Esophagus squamous epithelium (tissue), 5 donors: ENCODE data around the gene C11orf16. TPM values are rescaled to one million over a fixed set of nuclear protein-coding genes. Genes with fewer than 3 reads are reported as not detected.
A peak's percentile ranks its signal among the peaks of the same experiment; 100 is the strongest.
"Not testable (repeated sequence)": the region's sequence is repeated elsewhere in the genome, so short reads cannot be mapped to it uniquely, and the experiment has no call there.

ENCODE experiments used
- DNase-seq: peaks from one replicate; lab custom pipeline; 2025; lab: John Stamatoyannopoulos, UW
- H3K27ac ChIP-seq, 4 donors: fragments of 200-600 bp; sonication (generic); one replicate each; pipeline ENCODE4 v1.5.1; 2016 to 2019; ENCODE audit warnings: mild to moderate bottlenecking in 1 of 4
- H3K27me3 ChIP-seq, 4 donors: fragments of 200-600 bp; sonication (generic); 1 replicate in 3 of 4; 2 replicates in 1 of 4; pipeline versions ENCODE4 v1.5.1 to v1.6.0; 2017 to 2021; ENCODE audit warnings: antibody characterized with exemption in 1 of 4
- H3K36me3 ChIP-seq, 3 donors: fragments of 200-600 bp; sonication (generic); one replicate each; pipeline ENCODE4 v1.5.1; 2016 to 2019
- H3K4me1 ChIP-seq, 3 donors: fragments of 200-600 bp; sonication (generic); one replicate each; pipeline ENCODE4 v1.5.1; 2017 to 2019
- H3K4me3 ChIP-seq, 4 donors: fragments of 200-600 bp; sonication (generic); 1 replicate in 3 of 4; 2 replicates in 1 of 4; pipeline ENCODE4 v1.5.1; 2016 to 2019; ENCODE audit warnings: mild to moderate bottlenecking in 2 of 4, moderate library complexity in 1 of 4
- H3K9me3 ChIP-seq, 3 donors: fragments of 200-600 bp; sonication (generic); one replicate each; pipeline ENCODE4 v1.5.1; 2016 to 2019
- CTCF ChIP-seq, 6 experiments: fragments of 450-650 bp in 4 of 6; fragments of 200-600 bp in 2 of 6; sonication (generic) in 2 of 6; IDR thresholded peaks; one replicate each; pipeline ENCODE4 v1.5.1; 2016 to 2019; ENCODE audit warnings: antibody characterized with exemption in 6 of 6, mild to moderate bottlenecking in 4 of 6, moderate library complexity in 4 of 6
- POLR2A ChIP-seq, 4 donors: fragments of 450-650 bp; IDR thresholded peaks; one replicate each; pipeline ENCODE4 v1.6.1; 2017; ENCODE audit warnings: antibody characterized with exemption in 4 of 4, mild to moderate bottlenecking in 4 of 4, moderate library complexity in 3 of 4
- WGBS, 2 donors: methylation state at CpG; one replicate each; pipeline ENCODE4 v1.1.5; 2018; 5-methylcytosine and 5-hydroxymethylcytosine counted together
- intact Hi-C: fragments of 100-400 bp; cut with DNase I; formaldehyde crosslinking; loops from one replicate; pipeline ENCODE4 v1.15.0; 2022
- total RNA-seq, 4 donors: library from RNA; depleted of rRNA; stranded (reverse); fragments of >200 nt; gene quantifications; one replicate each; pipeline ENCODE4 v1.1.0, GENCODE V29; 2016
- donor health status: DM: yes; HTN: yes; CAD: no.

The C11orf16 gene
- total RNA-seq, 4 donors from 2014 or later, result not detected

- Histone ChIP-seq H3K4me1 (peaks cover 6 to 53% (median 22%) of the 10 kb centered on the region in 3 donors), H3K27me3 (no peaks in the 10 kb centered on the region), H3K36me3 (no peaks in the 10 kb centered on the region), H3K9me3 (no peaks in the 10 kb centered on the region), H3K27ac (peak overlapping the region in 3 of 4 donors; percentile 35 to 75 (median 63)), H3K4me3 (no peak overlapping the region)
- no peak for DNase-seq
- WGBS, 2 donors, result 35 to 41% methylated on average over 5 of the region's 5 CpGs
- no peak for TF ChIP-seq CTCF (IDR thresholded peaks at IDR 0.05)
- TF ChIP-seq POLR2A (IDR thresholded peaks at IDR 0.05), result no peak
- intact Hi-C loops, result no loop called here
Measured at GRCh38 chr11:8905528-8906165, 27.1 kb downstream of the C11orf16 start.

- Histone ChIP-seq H3K4me1 (no peaks in the 10 kb centered on the region), H3K9me3 (peaks cover 0 to 21% (median 4%) of the 10 kb centered on the region in 3 donors), H3K4me3 (no peak overlapping the region), H3K27me3 (no peaks in the 10 kb centered on the region), H3K27ac (no peak overlapping the region), H3K36me3 (no peaks in the 10 kb centered on the region)
- no peak for TF ChIP-seq POLR2A (IDR thresholded peaks at IDR 0.05)
- no peak for TF ChIP-seq CTCF (IDR thresholded peaks at IDR 0.05)
- intact Hi-C loops, result no loop called here
- DNase-seq, result no peak
Measured at GRCh38 chr11:8899119-8899753, 33.5 kb downstream of the C11orf16 start.

- H3K27me3 ChIP-seq, DNase-seq, H3K4me3 ChIP-seq, H3K36me3 ChIP-seq, H3K4me1 ChIP-seq, H3K27ac ChIP-seq, intact Hi-C loops, H3K9me3 ChIP-seq: not testable (repeated sequence)
- WGBS, 2 donors, result 89 to 98% methylated on average over 2 of the region's 2 CpGs
Measured at GRCh38 chr11:8891185-8891584, 41.6 kb downstream of the C11orf16 start.

- DNase-seq, result no peak
- TF ChIP-seq CTCF (IDR thresholded peaks at IDR 0.05) (no peak), POLR2A (IDR thresholded peaks at IDR 0.05) (no peak)
- H3K9me3 ChIP-seq, result no peaks in the 10 kb centered on the region
- WGBS, 2 donors, result 55 to 72% methylated on average over 2 of the region's 2 CpGs
- H3K27ac ChIP-seq, result no peak overlapping the region
- no peak overlapping the region for H3K4me3 ChIP-seq
- no peaks in the 10 kb centered on the region for H3K36me3 ChIP-seq
- peaks cover 0 to 7% (median 0%) of the 10 kb centered on the region in 3 donors for H3K4me1 ChIP-seq
- H3K27me3 ChIP-seq, result no peaks in the 10 kb centered on the region
- intact Hi-C loops, result no loop called here
Measured at GRCh38 chr11:8886322-8886721, 46.4 kb downstream of the C11orf16 start.

- H3K9me3 ChIP-seq, intact Hi-C loops, H3K27me3 ChIP-seq, H3K4me1 ChIP-seq, H3K4me3 ChIP-seq, H3K27ac ChIP-seq, H3K36me3 ChIP-seq, DNase-seq: not testable (repeated sequence)
- 62 to 68% methylated on average over 7 of the region's 7 CpGs for WGBS, 2 donors
Measured at GRCh38 chr11:8881585-8881984, 51.2 kb downstream of the C11orf16 start.

- Histone ChIP-seq H3K4me3 (no peak overlapping the region), H3K9me3 (no peaks in the 10 kb centered on the region), H3K27ac (no peak overlapping the region), H3K4me1 (peaks cover 0 to 17% (median 0%) of the 10 kb centered on the region in 3 donors), H3K36me3 (no peaks in the 10 kb centered on the region), H3K27me3 (no peaks in the 10 kb centered on the region)
- 82 to 89% methylated on average over 2 of the region's 2 CpGs for WGBS, 2 donors
- intact Hi-C loops, result no loop called here
- no peak for TF ChIP-seq CTCF (IDR thresholded peaks at IDR 0.05)
- TF ChIP-seq POLR2A (IDR thresholded peaks at IDR 0.05), result no peak
- DNase-seq, result no peak
Measured at GRCh38 chr11:8878771-8879170, 54.0 kb downstream of the C11orf16 start.
